NCI-H2227 treated with DMSO at 0.1 percent for 48 hours (cell line): ENCODE measurements around the gene GLYATL1.
"Not testable (repeated sequence)": the region's sequence is repeated elsewhere in the genome, so short reads cannot be mapped to it uniquely, and the experiment has no call there.

ENCODE experiments used
- DNase-seq: peaks from one replicate; lab custom pipeline; 2025; lab: John Stamatoyannopoulos, UW

The GLYATL1 gene

DNA sequence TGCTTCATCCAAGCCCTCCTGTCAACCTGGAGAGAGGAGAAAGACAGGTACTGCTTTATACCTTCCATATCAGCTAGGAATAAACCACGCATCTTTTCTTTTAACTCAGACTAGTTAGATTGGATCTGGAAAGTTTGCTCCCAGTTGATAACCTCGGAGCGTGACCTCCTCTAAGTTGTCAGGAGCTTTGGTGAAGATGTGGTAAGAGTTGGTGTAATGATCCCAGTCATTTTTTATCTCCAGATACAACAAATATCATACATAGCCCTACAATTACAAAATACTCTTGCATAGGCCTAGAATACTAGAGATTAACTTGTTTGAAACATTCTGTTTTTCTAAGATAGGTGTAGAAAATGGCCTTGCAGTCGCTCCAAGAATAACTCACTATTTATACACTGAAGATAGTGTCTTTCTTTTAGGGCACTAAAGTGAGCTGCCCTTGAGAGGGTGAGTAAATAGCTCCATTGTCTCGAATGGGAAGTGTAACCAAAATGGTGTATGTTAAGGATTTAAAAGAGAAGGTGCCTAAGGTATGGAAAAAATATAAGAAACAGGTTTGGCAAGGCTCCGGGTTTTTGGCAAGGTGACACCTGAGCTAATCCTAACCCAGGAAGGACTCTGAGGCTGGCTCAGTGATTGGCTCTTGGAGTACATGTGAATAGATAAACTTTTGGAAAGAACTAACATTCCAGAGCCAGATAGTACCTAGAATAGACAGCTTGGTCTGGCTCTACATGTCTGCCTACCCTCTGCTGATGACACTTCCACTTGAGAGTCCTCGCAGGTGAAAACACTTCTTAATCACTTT is 59.4 kb downstream of the GLYATL1 start:
- no peak for DNase-seq

DNA sequence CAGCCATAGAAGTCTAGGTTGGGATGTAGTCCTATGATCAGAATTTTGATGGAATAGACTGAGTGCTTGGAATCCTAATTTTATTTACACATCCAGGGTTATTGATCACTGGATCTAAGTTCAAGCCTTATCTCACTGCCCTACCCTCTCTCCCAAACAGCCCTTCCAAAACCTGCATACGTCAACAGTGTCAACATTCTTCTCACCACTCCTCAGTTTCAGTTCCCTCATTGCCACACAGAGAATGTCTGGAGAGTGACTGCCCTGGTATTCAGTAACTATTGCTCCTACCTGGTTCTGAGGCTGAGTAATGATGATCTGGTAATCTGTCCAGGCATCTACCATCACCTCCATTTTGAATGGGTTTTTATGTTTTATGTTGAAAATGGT is 60.0 kb downstream of the GLYATL1 start:
- DNase-seq, result no peak

DNA sequence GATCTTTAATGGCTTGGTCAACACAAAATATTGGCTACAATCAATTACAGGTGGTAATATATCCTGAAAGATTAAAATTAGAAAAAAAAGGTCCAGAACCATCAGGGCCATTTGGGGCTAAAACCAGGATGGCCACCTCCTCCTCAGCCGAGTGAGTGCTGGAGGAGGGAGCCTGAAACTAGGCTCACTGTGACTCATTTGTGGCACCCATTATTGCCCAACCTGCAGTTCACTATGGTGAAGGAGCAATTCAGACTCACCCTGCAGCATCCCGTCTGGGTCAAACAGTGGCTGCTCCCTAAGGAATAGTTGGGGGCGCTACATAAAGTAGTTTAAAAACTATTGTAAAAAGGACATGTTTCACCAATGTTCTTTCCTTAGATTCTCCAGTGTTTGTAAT is 60.7 kb downstream of the GLYATL1 start:
- no peak for DNase-seq

DNA sequence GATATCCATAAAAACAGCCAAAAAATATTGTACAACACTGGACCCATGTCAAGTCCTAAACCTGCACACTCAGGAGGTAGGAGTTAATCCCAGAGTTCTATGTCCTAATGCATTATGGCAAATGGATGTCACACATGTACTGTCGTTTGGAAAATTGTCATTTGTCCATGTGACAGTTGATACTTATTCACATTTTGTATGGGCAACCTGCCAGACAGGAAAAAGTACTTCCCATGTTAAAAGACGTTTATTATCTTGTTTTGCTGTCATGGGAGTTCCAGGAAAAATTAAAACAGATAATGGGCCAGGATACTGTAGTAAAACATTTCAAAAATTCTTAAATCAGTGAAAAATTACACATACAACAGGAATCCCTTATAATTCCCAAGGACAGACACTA is 62.7 kb downstream of the GLYATL1 start:
- not testable (repeated sequence) for DNase-seq
